CD4-positive, alpha-beta T cell (primary cell): ENCODE results near the gene DIAPH2. TPM values are rescaled to one million over a fixed set of nuclear protein-coding genes. Genes with fewer than 3 reads are reported as not detected.

Experiments used
- ATAC-seq: fragments of 200-7000 bp; cut with Tn5 transposase; one replicate; pipeline ENCODE4 v1.10.0; 2022; ENCODE audit warnings: mild to moderate bottlenecking; ENCODE audit not compliant: poor library complexity
- CTCF ChIA-PET: fragments of 350-600 bp; sonication (Branson Sonifier 250); formaldehyde crosslinking; loops from one replicate; lab custom pipeline; 2021; ENCODE audit warnings: antibody characterized with exemption, inconsistent platforms; lab: Charles Lee
- POLR2A ChIA-PET: fragments of 350-600 bp; sonication (Branson Sonifier 250); formaldehyde crosslinking; loops from one replicate; lab custom pipeline; 2021; ENCODE audit warnings: antibody characterized with exemption, inconsistent platforms; lab: Charles Lee
- DNase-seq, 14 experiments: peaks; one replicate each; pipeline ENCODE4 v3.0.0-alpha.2; 2013 to 2020; ENCODE audit warnings: mixed read lengths in 2 of 14
- H3K27ac ChIP-seq, 2 donors: one replicate each; pipeline versions ENCODE4 v1.5.1 to v1.7.0; 2013; ENCODE audit warnings: low read length in 2 of 2, low read depth in 1 of 2, mild to moderate bottlenecking in 1 of 2
- H3K27me3 ChIP-seq, 2 experiments: 1 replicate in 1 of 2; 2 replicates in 1 of 2; pipeline versions ENCODE4 v1.6.1 to v1.7.0; 2013; ENCODE audit warnings: low read length in 2 of 2, control low read depth in 1 of 2, mild to moderate bottlenecking in 1 of 2, moderate library complexity in 1 of 2; ENCODE audit not compliant: insufficient read depth in 2 of 2, control insufficient read depth in 1 of 2
- H3K36me3 ChIP-seq: one replicate; pipeline ENCODE4 v1.6.1; 2013; ENCODE audit warnings: low read length, control low read depth; ENCODE audit not compliant: insufficient read depth
- H3K4me1 ChIP-seq: one replicate; pipeline ENCODE4 v1.6.1; 2013; ENCODE audit warnings: low read length, control low read depth; ENCODE audit not compliant: insufficient read depth
- H3K4me3 ChIP-seq: one replicate; pipeline ENCODE4 v1.5.1; 2013; ENCODE audit warnings: mild to moderate bottlenecking, low read length, moderate library complexity
- H3K9me3 ChIP-seq, 2 experiments: 1 replicate in 1 of 2; 2 replicates in 1 of 2; pipeline versions ENCODE4 v1.6.1 to v1.7.0; 2013; ENCODE audit warnings: low read length in 2 of 2, mild to moderate bottlenecking in 2 of 2, control low read depth in 1 of 2, moderate library complexity in 1 of 2; ENCODE audit not compliant: control insufficient read depth in 1 of 2, insufficient read depth in 1 of 2
- H3K27ac Mint-ChIP-seq: one replicate; pipeline ENCODE4 v1.8.0; 2020; ENCODE audit warnings: mixed read lengths
- H3K27me3 Mint-ChIP-seq: one replicate; pipeline ENCODE4 v1.8.0; 2021; ENCODE audit warnings: mixed read lengths
- H3K36me3 Mint-ChIP-seq: one replicate; pipeline ENCODE4 v1.8.0; 2021; ENCODE audit warnings: low read depth, mixed read lengths
- H3K4me1 Mint-ChIP-seq: one replicate; pipeline ENCODE4 v1.8.0; 2021; ENCODE audit warnings: low read depth, mixed read lengths
- H3K4me3 Mint-ChIP-seq: one replicate; pipeline ENCODE4 v1.8.0; 2020; ENCODE audit warnings: mild to moderate bottlenecking, mixed read lengths
- H3K9me3 Mint-ChIP-seq: one replicate; pipeline ENCODE4 v1.8.0; 2020; ENCODE audit warnings: mixed read lengths
- intact Hi-C, 2 experiments: fragments of 100-400 bp; cut with DNase I in 1 of 2; cut with micrococcal nuclease in 1 of 2; formaldehyde crosslinking; loops; one replicate each; pipeline versions ENCODE4 v1.15.1 to v1.9.0; 2023 to 2025; cut with DNase I, micrococcal nuclease
- total RNA-seq, 174 experiments: library from RNA in 2 of 174; stranded (reverse) in 2 of 174; gene quantifications; one replicate each; pipeline ENCODE4 v1.2.3 and lab custom pipeline; 2021 to 2026
- TF ChIP-seq, protein P1 (sequence below): fragments of 200-600 bp; IDR thresholded peaks from one replicate; pipeline ENCODE4 v1.8.0; 2022; ENCODE audit warnings: antibody characterized with exemption, mild to moderate bottlenecking

DIAPH2 gene
- total RNA-seq, 2 experiments from 2014 or later, result 11.4 to 11.7 TPM

DNA sequence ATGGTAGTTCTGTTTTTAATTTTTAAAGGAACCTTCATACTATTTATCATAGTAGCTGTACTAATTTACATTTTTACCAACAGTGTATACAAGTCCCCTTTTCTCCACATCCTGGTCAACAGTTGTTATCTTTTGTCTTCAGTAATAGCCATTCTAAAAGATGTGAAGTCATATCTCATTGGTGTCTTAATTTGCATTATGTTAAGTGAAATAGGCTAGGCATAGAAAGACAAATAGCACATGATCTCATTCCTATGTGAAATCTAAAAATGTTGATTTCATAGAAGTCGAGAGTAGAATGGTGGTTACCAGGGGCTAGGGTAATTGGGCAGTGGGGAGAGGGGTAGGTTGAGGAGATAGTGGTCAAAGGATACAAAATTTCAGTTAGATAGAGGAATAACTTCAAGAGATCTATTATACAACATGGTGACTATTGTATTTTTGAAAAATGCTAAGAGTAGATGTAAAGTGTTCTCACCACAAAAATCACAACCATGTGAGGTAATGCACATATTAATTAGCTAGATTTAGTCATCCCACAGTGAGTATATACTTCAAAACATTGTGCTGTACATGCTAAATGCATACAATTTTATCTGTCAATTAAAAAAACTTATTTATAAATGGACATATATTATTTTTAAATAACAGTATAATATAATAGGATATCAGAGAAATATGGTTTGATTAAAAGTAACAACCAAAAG lies 58.9 kb downstream of the DIAPH2 start:
- ATAC-seq, result no peak
- no peaks in the 10 kb centered on the region for H3K4me1 Mint-ChIP-seq
- no peak for DNase-seq
- no peaks in the 10 kb centered on the region for H3K9me3 Mint-ChIP-seq
- H3K4me3 Mint-ChIP-seq, result no peak overlapping the region
- Histone ChIP-seq H3K27me3 (no peaks in the 10 kb centered on the region), H3K27ac (no peak overlapping the region), H3K4me3 (no peak overlapping the region), H3K9me3 (no peaks in the 10 kb centered on the region), H3K36me3 (no peaks in the 10 kb centered on the region), H3K4me1 (no peaks in the 10 kb centered on the region)
- H3K27ac Mint-ChIP-seq, result no peak overlapping the region
- peaks cover 4% of the 10 kb centered on the region for H3K36me3 Mint-ChIP-seq
- intact Hi-C loops, result no loop called here
- TF ChIP-seq, protein P1, sequence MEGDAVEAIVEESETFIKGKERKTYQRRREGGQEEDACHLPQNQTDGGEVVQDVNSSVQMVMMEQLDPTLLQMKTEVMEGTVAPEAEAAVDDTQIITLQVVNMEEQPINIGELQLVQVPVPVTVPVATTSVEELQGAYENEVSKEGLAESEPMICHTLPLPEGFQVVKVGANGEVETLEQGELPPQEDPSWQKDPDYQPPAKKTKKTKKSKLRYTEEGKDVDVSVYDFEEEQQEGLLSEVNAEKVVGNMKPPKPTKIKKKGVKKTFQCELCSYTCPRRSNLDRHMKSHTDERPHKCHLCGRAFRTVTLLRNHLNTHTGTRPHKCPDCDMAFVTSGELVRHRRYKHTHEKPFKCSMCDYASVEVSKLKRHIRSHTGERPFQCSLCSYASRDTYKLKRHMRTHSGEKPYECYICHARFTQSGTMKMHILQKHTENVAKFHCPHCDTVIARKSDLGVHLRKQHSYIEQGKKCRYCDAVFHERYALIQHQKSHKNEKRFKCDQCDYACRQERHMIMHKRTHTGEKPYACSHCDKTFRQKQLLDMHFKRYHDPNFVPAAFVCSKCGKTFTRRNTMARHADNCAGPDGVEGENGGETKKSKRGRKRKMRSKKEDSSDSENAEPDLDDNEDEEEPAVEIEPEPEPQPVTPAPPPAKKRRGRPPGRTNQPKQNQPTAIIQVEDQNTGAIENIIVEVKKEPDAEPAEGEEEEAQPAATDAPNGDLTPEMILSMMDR, result no peak
- H3K27me3 Mint-ChIP-seq, result no peaks in the 10 kb centered on the region
- ChIA-PET CTCF (no interaction called here), POLR2A (no interaction called here)

DNA sequence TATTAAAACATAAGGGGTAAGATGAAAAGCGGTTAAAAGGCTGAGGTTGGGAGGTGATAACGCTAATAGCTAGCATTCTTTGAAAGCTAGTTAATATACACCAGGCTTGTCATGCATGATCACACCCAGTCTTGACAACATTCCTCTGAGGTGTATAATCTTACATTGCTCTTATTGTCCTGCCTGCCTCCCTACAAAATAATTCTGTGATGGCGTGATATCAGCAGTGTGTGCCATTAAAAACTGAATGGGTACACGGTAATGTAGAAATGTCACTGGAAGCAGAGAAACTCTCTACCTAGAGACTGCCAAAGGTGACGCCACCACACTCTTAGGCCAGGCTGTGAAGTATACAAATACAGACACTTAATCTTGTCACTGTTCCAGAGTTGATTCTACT lies 68.1 kb downstream of the DIAPH2 start:
- Mint-ChIP-seq H3K27ac (no peak overlapping the region), H3K9me3 (no peaks in the 10 kb centered on the region), H3K36me3 (peaks cover 10% of the 10 kb centered on the region), H3K27me3 (no peaks in the 10 kb centered on the region), H3K4me1 (no peaks in the 10 kb centered on the region), H3K4me3 (no peak overlapping the region)
- Histone ChIP-seq H3K27ac (no peak overlapping the region), H3K36me3 (no peaks in the 10 kb centered on the region), H3K4me3 (no peak overlapping the region), H3K9me3 (no peaks in the 10 kb centered on the region), H3K27me3 (no peaks in the 10 kb centered on the region), H3K4me1 (no peaks in the 10 kb centered on the region)
- DNase-seq (no peak), ATAC-seq (no peak)
- intact Hi-C loops, result no loop called here
- CTCF ChIA-PET, result no interaction called here
- TF ChIP-seq, protein P1, result no peak
- POLR2A ChIA-PET, result no interaction called here

DNA sequence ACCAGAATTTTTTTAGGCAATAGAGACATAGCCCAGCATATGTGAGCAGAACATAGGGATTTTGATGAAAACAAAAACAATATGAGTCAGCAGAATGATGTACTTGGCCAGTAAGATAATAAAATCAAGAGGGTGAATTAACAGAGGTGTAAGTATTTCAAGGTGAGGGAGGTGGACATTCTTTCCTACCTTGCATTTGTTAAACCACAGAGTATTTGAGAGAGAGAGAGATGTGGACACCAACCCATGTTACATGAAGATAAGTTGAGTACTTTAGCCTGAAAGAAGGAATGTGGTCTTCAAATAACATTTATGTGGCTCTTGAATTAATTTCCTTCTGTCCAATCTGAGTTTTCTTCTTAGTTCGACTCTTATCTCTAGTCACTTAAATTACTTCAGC lies 68.6 kb downstream of the DIAPH2 start:
- H3K9me3 ChIP-seq, result no peaks in the 10 kb centered on the region
- no peak overlapping the region for H3K4me3 Mint-ChIP-seq
- ChIA-PET POLR2A (no interaction called here), CTCF (no interaction called here)
- H3K4me1 ChIP-seq, result no peaks in the 10 kb centered on the region
- no peak overlapping the region for H3K27ac ChIP-seq
- ATAC-seq, result no peak
- TF ChIP-seq, protein P1, result no peak
- no peaks in the 10 kb centered on the region for H3K27me3 ChIP-seq
- no peaks in the 10 kb centered on the region for H3K4me1 Mint-ChIP-seq
- no peak overlapping the region for H3K27ac Mint-ChIP-seq
- no peak for DNase-seq
- H3K4me3 ChIP-seq, result no peak overlapping the region
- peaks cover 10% of the 10 kb centered on the region for H3K36me3 Mint-ChIP-seq
- intact Hi-C loops, result no loop called here
- H3K27me3 Mint-ChIP-seq, result no peaks in the 10 kb centered on the region
- H3K36me3 ChIP-seq, result no peaks in the 10 kb centered on the region
- no peaks in the 10 kb centered on the region for H3K9me3 Mint-ChIP-seq
